ENCODE results near the gene KBTBD2.
"Not testable (repeated sequence)": the region's sequence is repeated elsewhere in the genome, so short reads cannot be mapped to it uniquely, and the experiment has no call there.

The KBTBD2 gene

GRCh38 chr7:32850654-32851053 lies 40.9 kb downstream of the KBTBD2 start:
- ATAC-seq = not testable (repeated sequence)

DNA sequence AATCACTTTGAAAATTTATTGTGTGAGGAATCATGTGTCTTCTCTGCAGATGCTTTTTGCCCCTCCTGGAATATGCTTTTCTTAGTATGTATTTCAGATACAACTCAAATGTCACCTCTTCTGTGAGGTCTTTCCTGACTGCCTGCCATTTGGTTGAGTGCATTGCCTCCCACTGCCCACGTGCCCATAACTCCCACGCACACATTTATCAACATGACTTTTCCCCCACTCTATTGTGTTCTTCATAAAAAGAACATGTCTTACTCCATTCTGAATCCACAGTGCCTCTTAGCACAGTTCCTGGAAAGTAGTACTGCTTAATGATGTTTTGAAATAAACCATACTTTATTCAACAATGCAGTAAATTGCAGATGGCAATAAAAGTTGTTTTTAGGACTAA lies 42.9 kb downstream of the KBTBD2 start:
- ATAC-seq = not testable (repeated sequence)

DNA sequence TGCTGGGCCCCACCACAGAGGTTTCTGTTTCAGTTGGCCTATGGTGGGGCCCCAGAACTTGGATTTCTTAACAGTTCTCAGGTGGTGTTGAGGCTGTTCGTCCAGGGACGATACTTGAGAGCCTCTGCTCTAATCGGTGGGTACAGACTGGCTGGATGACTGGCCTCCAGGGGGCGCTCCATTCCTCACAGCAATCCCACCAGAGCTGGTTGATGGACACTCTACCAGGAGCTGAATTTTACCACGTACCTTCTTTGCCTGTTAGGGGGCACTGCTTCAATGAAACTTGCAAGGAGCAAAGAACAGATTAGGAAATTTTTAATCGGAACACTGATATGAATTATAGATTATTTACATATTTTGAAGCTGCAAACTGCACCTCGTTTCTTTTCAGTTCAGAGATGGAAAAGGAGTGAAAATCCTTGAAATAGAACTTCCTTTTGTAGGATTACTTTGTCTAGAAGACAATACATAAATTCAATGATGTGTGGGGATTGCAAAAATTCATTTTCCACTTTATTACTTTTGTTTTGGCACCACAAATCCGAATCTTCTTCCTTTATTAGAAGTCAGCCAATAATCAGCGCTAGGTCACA lies 44.8 kb downstream of the KBTBD2 start:
- ATAC-seq = peak; percentile 100

DNA sequence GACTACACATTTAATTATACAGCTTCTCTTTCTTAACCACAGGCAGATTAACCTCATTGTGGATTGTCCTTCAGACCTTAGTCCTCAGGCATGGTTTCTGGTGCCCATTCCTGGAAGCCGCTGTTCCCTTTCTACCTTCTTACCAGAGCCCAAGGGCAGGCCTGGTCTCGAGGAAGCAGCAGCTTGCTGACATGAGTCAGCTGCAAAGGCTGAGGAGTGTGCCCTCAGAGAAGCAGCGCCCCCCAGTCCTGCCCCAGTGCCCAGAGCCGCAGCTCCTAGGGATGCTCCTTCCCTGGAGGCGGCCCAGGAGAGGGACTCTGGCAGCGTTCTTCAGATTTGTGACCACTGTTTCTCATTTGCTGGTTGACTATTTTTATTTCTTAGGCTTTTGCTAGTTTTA lies 46.8 kb downstream of the KBTBD2 start:
- ATAC-seq = not testable (repeated sequence)

DNA sequence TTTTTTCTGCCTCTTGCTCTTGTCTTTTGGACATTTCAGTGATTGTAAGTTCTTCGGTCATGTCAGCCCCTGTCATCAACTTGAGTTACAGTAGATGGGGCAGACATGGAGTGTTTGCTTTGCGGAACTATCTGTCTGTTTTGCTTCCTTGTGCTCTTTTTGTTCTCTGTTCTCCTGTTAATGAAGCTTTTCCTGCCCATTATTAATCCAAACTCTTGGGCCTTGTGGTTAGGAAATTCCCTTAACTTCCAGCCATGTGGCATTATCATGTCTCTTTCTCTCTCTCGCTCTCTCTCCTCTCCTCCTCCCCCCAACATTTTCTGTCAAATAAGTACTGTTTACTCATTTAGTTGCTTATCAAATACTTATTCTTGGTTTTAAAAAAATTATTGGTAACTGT lies 47.8 kb downstream of the KBTBD2 start:
- ATAC-seq = not testable (repeated sequence)

DNA sequence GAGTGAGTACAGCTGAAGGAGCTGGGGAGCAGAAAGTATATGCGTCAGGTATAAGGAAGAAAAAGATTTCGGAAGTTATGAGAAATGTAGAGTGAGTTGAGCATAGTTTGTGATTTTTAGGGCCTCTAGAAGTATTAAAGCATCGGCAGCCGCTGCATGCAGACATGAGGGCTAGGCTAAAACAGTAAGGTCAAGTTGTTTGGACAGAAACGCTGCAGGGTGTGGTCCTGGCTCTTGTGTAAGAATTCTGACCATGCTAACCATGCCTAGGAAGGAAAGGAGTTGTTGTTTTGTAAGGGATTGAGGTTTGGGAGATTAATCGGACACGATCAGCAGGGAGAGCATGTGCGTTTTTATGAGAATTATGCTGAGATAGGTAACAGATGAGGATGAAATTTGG lies 51.7 kb downstream of the KBTBD2 start:
- not testable (repeated sequence) for ATAC-seq

DNA sequence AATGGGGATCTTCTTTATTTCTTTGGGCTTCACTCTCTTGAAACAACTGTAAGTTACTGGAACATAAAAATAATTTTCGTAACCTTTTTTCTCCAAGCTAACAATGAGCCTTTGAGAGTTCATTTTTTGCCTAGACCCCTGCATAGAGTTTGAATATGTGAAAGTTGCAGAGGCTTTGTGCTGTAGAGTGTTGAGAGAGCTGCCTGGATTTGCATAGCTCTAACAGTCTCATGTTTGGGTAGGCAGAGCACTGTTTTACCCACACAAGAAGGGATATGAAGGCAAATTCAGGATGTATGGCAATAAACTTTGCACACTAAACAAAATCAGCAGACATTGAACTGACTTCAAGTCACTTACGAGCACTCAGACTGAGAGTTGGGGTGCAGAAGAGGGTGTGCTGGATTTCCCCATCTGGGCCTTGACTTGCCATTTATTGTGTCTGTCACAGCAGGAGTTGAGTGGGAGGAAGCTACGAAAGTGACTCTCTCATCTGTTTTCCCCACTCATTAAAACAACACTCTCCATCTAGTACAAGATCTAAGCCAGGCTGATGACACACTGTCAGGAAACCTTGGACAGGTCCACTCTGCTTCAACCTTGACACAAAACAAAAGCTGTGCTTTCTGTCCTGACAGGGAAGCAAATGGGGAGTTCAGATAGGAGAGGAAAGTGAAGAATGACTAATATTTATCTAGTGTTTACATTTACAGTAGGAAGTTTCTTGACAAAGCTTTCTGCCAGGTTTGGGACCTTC lies 62.4 kb downstream of the KBTBD2 start:
- not testable (repeated sequence) for ATAC-seq
